Measurements from ENCODE around the gene STRA8.
A peak's percentile ranks its signal among the peaks of the same experiment; 100 is the strongest.
"Not testable (repeated sequence)": the region's sequence is repeated elsewhere in the genome, so short reads cannot be mapped to it uniquely, and the experiment has no call there.

The STRA8 gene

GRCh38 chr7:135231686-135232085, 2.0 kb upstream of the STRA8 start:
- no peak for FAIRE-seq
- no peak for DNase-seq (ENCODE audit: insufficient read length, low spot score)
- no peak for TF ChIP-seq CTCF (IDR thresholded peaks at IDR 0.05; ENCODE audit: insufficient read depth, missing control alignments)

GRCh38 chr7:135232087-135232486, 1.6 kb upstream of the STRA8 start:
- DNase-seq (ENCODE audit: insufficient read length, low spot score), result no peak
- TF ChIP-seq CTCF (IDR thresholded peaks at IDR 0.05; ENCODE audit: insufficient read depth, missing control alignments), result no peak
- FAIRE-seq, result no peak

DNA sequence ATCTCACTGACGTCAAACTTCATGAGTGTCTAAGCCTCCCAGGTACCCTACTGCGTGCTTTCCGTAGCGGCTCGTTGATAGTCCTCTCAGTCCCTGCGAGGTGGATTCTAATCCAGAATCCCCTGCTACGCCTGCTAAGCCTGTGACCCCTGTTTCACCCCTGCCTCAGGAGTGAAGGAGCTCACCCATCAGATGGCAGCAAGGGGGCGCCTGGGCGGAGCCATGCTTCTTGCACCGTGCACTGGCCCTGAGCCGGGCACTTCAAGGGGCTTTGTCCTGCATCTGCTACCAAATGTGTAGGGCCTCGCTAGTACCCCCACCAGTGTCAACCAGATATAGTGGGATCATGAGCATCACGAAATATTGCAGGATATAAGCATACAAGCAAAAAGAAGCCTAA, 918 bp upstream of the STRA8 start:
- no peak for DNase-seq (ENCODE audit: insufficient read length, low spot score)
- FAIRE-seq, result no peak
- peak; percentile 44 for TF ChIP-seq CTCF (IDR thresholded peaks at IDR 0.05; ENCODE audit: insufficient read depth, missing control alignments)

DNA sequence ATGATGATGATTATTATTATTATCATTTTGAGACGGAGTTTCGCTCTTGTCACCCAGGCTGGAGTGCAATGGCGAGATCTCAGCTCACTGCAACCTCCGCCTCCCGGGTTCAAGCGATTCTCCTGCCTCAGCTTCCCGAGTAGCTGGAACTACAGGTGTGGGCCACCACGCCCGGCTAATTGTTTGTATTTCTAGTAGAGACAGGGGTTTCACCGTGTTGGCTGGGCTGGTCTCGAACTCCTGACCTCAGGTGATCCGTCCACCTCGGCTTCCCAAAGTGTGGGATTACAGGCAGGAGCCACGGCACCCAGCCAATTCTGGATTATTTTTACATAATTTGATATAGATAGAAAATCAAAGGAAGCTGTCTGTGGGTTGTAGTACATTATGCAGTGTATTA, 457 bp downstream of the STRA8 start:
- DNase-seq (ENCODE audit: insufficient read length, low spot score); FAIRE-seq: not testable (repeated sequence)

DNA sequence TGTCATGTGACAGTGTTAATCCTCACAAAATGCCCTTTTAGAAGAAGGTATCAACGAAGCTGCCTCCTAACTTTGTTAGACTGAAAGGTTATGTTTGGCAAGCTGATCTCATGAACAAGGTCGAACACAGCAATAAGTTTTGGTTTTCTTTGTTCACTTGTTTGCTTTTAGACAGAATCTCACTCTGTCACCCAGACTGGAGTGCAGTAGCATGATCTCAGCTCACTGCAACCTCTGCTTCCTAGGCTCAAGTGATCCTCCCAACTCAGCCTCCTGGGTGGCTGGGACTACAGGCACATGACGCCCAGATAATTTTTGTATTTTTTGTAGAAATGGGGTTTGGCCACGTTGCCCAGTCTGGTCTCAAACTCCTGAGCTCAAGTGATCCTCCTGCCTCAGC, 1.1 kb downstream of the STRA8 start:
- no peak for TF ChIP-seq CTCF (IDR thresholded peaks at IDR 0.05; ENCODE audit: insufficient read depth, missing control alignments)

GRCh38 chr7:135235841-135236240, 2.2 kb downstream of the STRA8 start:
- no peak for FAIRE-seq
- no peak for TF ChIP-seq CTCF (IDR thresholded peaks at IDR 0.05; ENCODE audit: insufficient read depth, missing control alignments)
- no peak for DNase-seq (ENCODE audit: insufficient read length, low spot score)

More for the DNA sequence above, 1.1 kb downstream of the STRA8 start:
- no peak for FAIRE-seq
- no peak for DNase-seq (ENCODE audit: insufficient read length, low spot score)

DNA sequence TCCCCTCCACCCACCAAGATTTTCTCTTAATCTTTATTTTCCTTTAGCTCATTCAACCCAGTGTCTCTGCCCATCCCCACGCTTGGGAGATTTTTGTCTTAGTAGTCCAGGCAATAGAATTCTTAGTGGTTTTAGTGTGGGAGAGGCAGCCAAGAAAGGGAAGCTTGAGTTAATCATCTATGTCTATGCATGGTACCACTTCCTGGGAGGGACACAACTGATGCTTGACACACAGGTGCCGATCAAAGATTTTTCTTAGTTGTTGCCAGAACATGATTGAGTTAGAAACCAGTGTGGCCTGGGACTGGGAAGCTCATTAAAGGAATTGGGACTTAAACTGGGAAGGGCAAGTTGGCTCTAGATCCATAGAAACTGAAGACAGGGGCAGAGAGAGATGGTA, 3.1 kb downstream of the STRA8 start:
- DNase-seq (ENCODE audit: insufficient read length, low spot score), result no peak
- FAIRE-seq, result no peak
- TF ChIP-seq CTCF (IDR thresholded peaks at IDR 0.05; ENCODE audit: insufficient read depth, missing control alignments), result no peak

DNA sequence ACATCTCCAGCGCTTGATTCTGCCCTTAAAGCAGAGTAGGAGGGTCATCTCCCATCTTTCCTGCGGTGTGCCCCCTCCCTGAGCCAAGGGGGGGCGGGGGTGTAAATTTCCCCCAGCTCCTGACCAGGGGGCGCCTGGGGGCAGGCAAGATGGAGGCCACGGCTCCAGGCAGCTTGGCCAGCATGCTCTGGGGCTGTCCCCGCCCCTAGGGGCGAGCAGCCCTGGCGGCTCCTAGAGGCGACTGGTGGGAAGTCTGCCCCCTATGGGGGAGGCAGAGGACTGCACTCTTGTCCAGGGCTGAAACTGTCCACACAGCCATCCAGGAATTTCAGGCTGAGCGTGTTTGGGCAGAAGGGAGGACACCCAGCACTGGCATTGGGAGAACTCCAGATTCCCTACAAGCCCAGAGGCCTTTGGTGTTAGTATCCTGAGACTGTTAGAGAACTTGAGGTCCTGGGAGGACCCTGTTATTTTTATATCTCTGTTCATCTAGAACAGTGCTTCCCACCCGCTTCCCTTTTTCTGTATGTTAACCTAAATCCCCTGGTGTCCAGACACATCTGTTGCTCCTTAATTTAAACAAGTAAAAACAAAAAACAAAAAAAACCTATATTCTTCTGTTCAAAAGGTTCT, 4.6 kb downstream of the STRA8 start:
- no peak for DNase-seq (ENCODE audit: insufficient read length, low spot score)
- TF ChIP-seq CTCF (IDR thresholded peaks at IDR 0.05; ENCODE audit: insufficient read depth, missing control alignments), result no peak
- no peak for FAIRE-seq

Data from D721Med (cell line).